Omental fat pad (tissue), 4 donors: ENCODE data around the gene FAM168A. TPM values are rescaled to one million over a fixed set of nuclear protein-coding genes. Genes with fewer than 3 reads are reported as not detected.

ENCODE experiments used
- ATAC-seq: fragments of 150-250 bp; one replicate; pipeline ENCODE4 v1.9.1; 2016; ENCODE audit warnings: mild to moderate bottlenecking, moderate library complexity; ENCODE audit not compliant: low FRiP score
- DNase-seq: peaks from one replicate; pipeline ENCODE4 v3.0.0-alpha.2; 2019; ENCODE audit warnings: low spot score
- CTCF ChIP-seq, 3 donors: fragments of 450-650 bp; IDR thresholded peaks; one replicate each; pipeline ENCODE4 v1.5.1; 2016 to 2017; ENCODE audit warnings: antibody characterized with exemption in 3 of 3, mild to moderate bottlenecking in 3 of 3, moderate library complexity in 2 of 3
- total RNA-seq, 4 donors: library from RNA; depleted of rRNA; stranded (reverse); fragments of >200 nt; gene quantifications; one replicate each; pipeline ENCODE4 v1.1.0, GENCODE V29; 2016

Gene FAM168A
- total RNA-seq, 4 donors from 2014 or later, result 13.9 to 30.9 (median 21.0) TPM

GRCh38 chr11:73398132-73398526 is 199.8 kb downstream of the FAM168A start:
- no peak for DNase-seq
- TF ChIP-seq CTCF (IDR thresholded peaks at IDR 0.05), result no peak
- ATAC-seq, result no peak

GRCh38 chr11:73397468-73398131 is 200.3 kb downstream of the FAM168A start:
- ATAC-seq, result no peak
- DNase-seq, result no peak
- no peak for TF ChIP-seq CTCF (IDR thresholded peaks at IDR 0.05)

- ATAC-seq (no peak), DNase-seq (no peak)
- TF ChIP-seq CTCF (IDR thresholded peaks at IDR 0.05), result no peak
These were observed 200.9 kb downstream of the FAM168A start for GRCh38 chr11:73396985-73397384.

- DNase-seq (no peak), ATAC-seq (no peak)
- no peak for TF ChIP-seq CTCF (IDR thresholded peaks at IDR 0.05)
These were observed 201.5 kb downstream of the FAM168A start for GRCh38 chr11:73396251-73396930.

- ATAC-seq, result no peak
- no peak for DNase-seq
- no peak for TF ChIP-seq CTCF (IDR thresholded peaks at IDR 0.05)
These were observed 202.4 kb downstream of the FAM168A start for GRCh38 chr11:73395297-73396208.

GRCh38 chr11:73394416-73395296 is 203.3 kb downstream of the FAM168A start:
- TF ChIP-seq CTCF (IDR thresholded peaks at IDR 0.05), result no peak
- DNase-seq (no peak), ATAC-seq (no peak)
